Measurements from ENCODE around the gene GPR52. TPM values are rescaled to one million over a fixed set of nuclear protein-coding genes. Genes with fewer than 3 reads are reported as not detected.

The GPR52 gene
- total RNA-seq, 1 experiment from 2014 or later = 0.22 TPM

DNA sequence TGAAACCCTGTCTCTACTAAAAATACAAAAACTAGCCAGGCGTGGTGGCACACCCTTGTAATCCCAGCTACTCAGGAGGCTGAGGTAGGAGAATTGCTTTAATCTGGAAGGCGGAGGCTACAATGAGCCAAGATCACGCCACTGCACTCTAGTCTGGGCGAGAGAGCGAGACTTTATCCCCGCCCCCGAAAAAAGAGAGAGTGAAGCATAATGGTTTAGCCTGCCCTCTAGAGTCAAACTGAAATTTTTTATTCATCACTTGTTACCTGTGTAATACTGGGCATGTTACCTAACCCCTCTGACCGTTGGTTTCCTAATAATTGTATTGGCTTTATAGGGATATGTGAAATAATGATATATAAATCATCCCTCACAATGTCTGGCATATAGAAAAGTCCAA is 18.8 kb downstream of the GPR52 start:
- POLR2A ChIA-PET = no interaction called here
- DNase-seq (ENCODE audit: low spot score) = no peak
- CTCF ChIA-PET = interaction anchor here (1.4 kb wide), 1 partner anchor 204 kb away, joined by 4 read pairs; no protein-coding TSS in a partner anchor

GRCh38 chr1:174469052-174469451 is 21.3 kb downstream of the GPR52 start:
- CTCF ChIA-PET = interaction anchor here (1.4 kb wide), 1 partner anchor 168 kb away, joined by 3 read pairs; no protein-coding TSS in a partner anchor
- TF ChIP-seq MXD4 (CRISPR knock-in tag; IDR thresholded peaks at IDR 0.05; ENCODE audit: borderline replicate concordance) = no peak
- TF ChIP-seq FOXP4 (CRISPR knock-in tag; IDR thresholded peaks at IDR 0.05) = no peak
- TF ChIP-seq MYBL2 (CRISPR knock-in tag; IDR thresholded peaks at IDR 0.05) = no peak
- TF ChIP-seq ATF1 (CRISPR knock-in tag; IDR thresholded peaks at IDR 0.05) = no peak
- TF ChIP-seq ESRRA (CRISPR knock-in tag; IDR thresholded peaks at IDR 0.05; ENCODE audit: borderline replicate concordance) = no peak
- no peak for TF ChIP-seq STAT6 (CRISPR knock-in tag; conservative IDR thresholded peaks at IDR 0.05; ENCODE audit: low read depth)
- no peak for TF ChIP-seq TEAD1 (CRISPR knock-in tag; IDR thresholded peaks at IDR 0.05)
- no peak for TF ChIP-seq HMGXB4 (CRISPR knock-in tag; IDR thresholded peaks at IDR 0.05)
- no peak for TF ChIP-seq FOXJ3 (CRISPR knock-in tag; IDR thresholded peaks at IDR 0.05; ENCODE audit: borderline replicate concordance)
- ATAC-seq = no peak
- DNase-seq (ENCODE audit: low spot score) = no peak
- Mint-ChIP-seq H3K4me1 (no peaks in the 10 kb centered on the region), H3K9me3 (no peaks in the 10 kb centered on the region), H3K4me3 (no peak overlapping the region), H3K36me3 (no peaks in the 10 kb centered on the region), H3K27me3 (ENCODE audit: low read depth) (no peaks in the 10 kb centered on the region), H3K27ac (no peak overlapping the region)
- POLR2A ChIA-PET = no interaction called here

More for the DNA sequence above, 18.8 kb downstream of the GPR52 start:
- H3K36me3 Mint-ChIP-seq = no peaks in the 10 kb centered on the region
- no peaks in the 10 kb centered on the region for H3K9me3 Mint-ChIP-seq
- no peak overlapping the region for H3K27ac Mint-ChIP-seq
- no peak overlapping the region for H3K4me3 Mint-ChIP-seq
- TF ChIP-seq ATF6 (CRISPR knock-in tag; IDR thresholded peaks at IDR 0.05) = no peak
- TF ChIP-seq ZNF416 (CRISPR knock-in tag; IDR thresholded peaks at IDR 0.05) = no peak
- TF ChIP-seq, protein P1, sequence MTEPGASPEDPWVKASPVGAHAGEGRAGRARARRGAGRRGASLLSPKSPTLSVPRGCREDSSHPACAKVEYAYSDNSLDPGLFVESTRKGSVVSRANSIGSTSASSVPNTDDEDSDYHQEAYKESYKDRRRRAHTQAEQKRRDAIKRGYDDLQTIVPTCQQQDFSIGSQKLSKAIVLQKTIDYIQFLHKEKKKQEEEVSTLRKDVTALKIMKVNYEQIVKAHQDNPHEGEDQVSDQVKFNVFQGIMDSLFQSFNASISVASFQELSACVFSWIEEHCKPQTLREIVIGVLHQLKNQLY (CRISPR knock-in tag; IDR thresholded peaks at IDR 0.05) = no peak
- TF ChIP-seq GRHL2 (CRISPR knock-in tag; IDR thresholded peaks at IDR 0.05; ENCODE audit: insufficient replicate concordance, severe bottlenecking) = no peak
- no peak for TF ChIP-seq NFYB (CRISPR knock-in tag; conservative IDR thresholded peaks at IDR 0.05; ENCODE audit: low read depth)
- TF ChIP-seq ESRRA (CRISPR knock-in tag; IDR thresholded peaks at IDR 0.05; ENCODE audit: borderline replicate concordance) = no peak
- no peak for TF ChIP-seq FOXP4 (CRISPR knock-in tag; IDR thresholded peaks at IDR 0.05)
- TF ChIP-seq NR3C1 (CRISPR knock-in tag; conservative IDR thresholded peaks at IDR 0.05; ENCODE audit: low read depth) = no peak
- TF ChIP-seq ZNF138 (CRISPR knock-in tag; conservative IDR thresholded peaks at IDR 0.05) = no peak
- no peak for TF ChIP-seq SP1 (CRISPR knock-in tag; conservative IDR thresholded peaks at IDR 0.05)
- ATAC-seq = peak; percentile 73
- H3K27me3 Mint-ChIP-seq (ENCODE audit: low read depth) = no peaks in the 10 kb centered on the region
- H3K4me1 Mint-ChIP-seq = no peaks in the 10 kb centered on the region
